Keratinocyte (primary cell): ENCODE measurements around the gene SQSTM1. TPM values are rescaled to one million over a fixed set of nuclear protein-coding genes. Genes with fewer than 3 reads are reported as not detected.

Experiments used
- DNase-seq: peaks from one replicate; pipeline ENCODE4 v3.0.0-alpha.2; 2011; ENCODE audit warnings: low read depth, missing footprints, low spot score
- FAIRE-seq: peaks from 2 replicates; lab custom pipeline; 2011; peaks lifted over from hg19 to GRCh38; lab: Jason Lieb, UNC
- H2AFZ ChIP-seq: 2 replicates; pipeline ENCODE4 v1.6.0; 2012; ENCODE audit warnings: low read length, control low read depth, inconsistent platforms; ENCODE audit not compliant: control insufficient read depth
- H3K27ac ChIP-seq: 2 replicates; pipeline ENCODE4 v1.5.1; 2011; ENCODE audit warnings: low read length; ENCODE audit not compliant: control insufficient read depth, insufficient read depth
- H3K27me3 ChIP-seq: 3 replicates; pipeline ENCODE4 v1.6.0; 2011; ENCODE audit warnings: low read length; ENCODE audit not compliant: control insufficient read depth, insufficient read depth; ENCODE audit errors: extremely low read depth
- H3K36me3 ChIP-seq, 2 experiments: 2 replicates in 1 of 2; 3 replicates in 1 of 2; pipeline ENCODE4 v1.5.1; 2011; ENCODE audit warnings: low read length in 2 of 2, mild to moderate bottlenecking in 1 of 2; ENCODE audit not compliant: control insufficient read depth in 2 of 2, insufficient read depth in 2 of 2; ENCODE audit errors: extremely low read depth in 1 of 2
- H3K4me1 ChIP-seq: 3 replicates; pipeline ENCODE4 v1.5.1; 2011; ENCODE audit warnings: low read length; ENCODE audit not compliant: control insufficient read depth, insufficient read depth; ENCODE audit errors: extremely low read depth
- H3K4me2 ChIP-seq: 3 replicates; pipeline ENCODE4 v1.6.0; 2011; ENCODE audit warnings: low read depth, low read length; ENCODE audit not compliant: control insufficient read depth, insufficient read depth; ENCODE audit errors: extremely low read depth
- H3K4me3 ChIP-seq, 3 experiments: fragments of 200-600 bp in 1 of 3; sonication (generic) in 1 of 3; 2 replicates in 2 of 3; 3 replicates in 1 of 3; pipeline ENCODE4 v1.5.1; 2011 to 2016; ENCODE audit warnings: low read length in 3 of 3, mild to moderate bottlenecking in 3 of 3, control low read depth in 2 of 3, inconsistent platforms in 1 of 3, low read depth in 1 of 3, mixed read lengths in 1 of 3, mixed run types in 1 of 3, moderate library complexity in 1 of 3; ENCODE audit not compliant: control insufficient read depth in 2 of 3, insufficient read depth in 2 of 3; ENCODE audit errors: extremely low read depth in 1 of 3
- H3K79me2 ChIP-seq: 2 replicates; pipeline ENCODE4 v1.6.0; 2012; ENCODE audit warnings: low read length; ENCODE audit not compliant: control insufficient read depth, insufficient read depth
- H3K9ac ChIP-seq: 3 replicates; pipeline ENCODE4 v1.6.0; 2011; ENCODE audit warnings: low read length; ENCODE audit not compliant: control insufficient read depth, insufficient read depth; ENCODE audit errors: extremely low read depth
- H3K9me1 ChIP-seq: 3 replicates; pipeline ENCODE4 v1.6.0; 2011; ENCODE audit warnings: low read length; ENCODE audit not compliant: control insufficient read depth, insufficient read depth; ENCODE audit errors: extremely low read depth
- H3K9me3 ChIP-seq: 2 replicates; pipeline ENCODE4 v1.5.1; 2012; ENCODE audit warnings: low read depth, low read length; ENCODE audit not compliant: control insufficient read depth
- H4K20me1 ChIP-seq: 3 replicates; pipeline ENCODE4 v1.6.0; 2011; ENCODE audit warnings: low read length; ENCODE audit not compliant: control insufficient read depth, insufficient read depth; ENCODE audit errors: extremely low read depth
- CTCF ChIP-seq, 3 experiments: IDR thresholded peaks in 1 of 3; conservative IDR thresholded peaks in 1 of 3; optimal IDR thresholded peaks in 1 of 3; 2 replicates in 2 of 3; 3 replicates in 1 of 3; pipeline versions ENCODE3 to v1.5.1; 2011; ENCODE audit warnings: low read length in 3 of 3, mild to moderate bottlenecking in 3 of 3, moderate library complexity in 2 of 3, control low read depth in 1 of 3, inconsistent platforms in 1 of 3; ENCODE audit not compliant: insufficient read depth in 2 of 3; ENCODE audit errors: extremely low read depth in 1 of 3
- EZH2 ChIP-seq: IDR thresholded peaks from one replicate; pipeline ENCODE4 v1.6.1; 2012; ENCODE audit warnings: inconsistent platforms, mild to moderate bottlenecking, low read length, moderate library complexity
- dilution Hi-C: fragments of 300-500 bp; cut with MboI; formaldehyde crosslinking; loops from one replicate; pipeline ENCODE4 v1.7.0; 2020; ENCODE audit warnings: low sequenced_read_pairs; ENCODE audit not compliant: extremely low pct_ligation_motif_present
- polyA plus RNA-seq, 5 experiments: library from polyadenylated mRNA; depleted of rRNA in 3 of 5; stranded (reverse) in 3 of 5; stranded (forward) in 1 of 5; unstranded in 1 of 5; fragments of >200 nt; gene quantifications; 1 replicate in 1 of 5; 2 replicates in 3 of 5; 3 replicates in 1 of 5; pipeline versions ENCODE4 v1.2.1 to v1.2.3, GENCODE V29; 2011 to 2012; ENCODE audit warnings: missing spikeins in 2 of 5, low read depth in 1 of 5, low replicate concordance in 1 of 5

The SQSTM1 gene
- polyA plus RNA-seq, 1 donor (not counting 4 experiments of a cell fraction or from before 2014, with no cell fraction given), result 75.7 TPM

- dilution Hi-C loops, result no loop called here
These were observed 28.7 kb upstream of the SQSTM1 start for GRCh38 chr5:179791881-179792611.

GRCh38 chr5:179792612-179793467, 27.9 kb upstream of the SQSTM1 start:
- no peak overlapping the region for H3K4me3 ChIP-seq
- no peak overlapping the region for H2AFZ ChIP-seq
- no peaks in the 10 kb centered on the region for H3K27me3 ChIP-seq
- FAIRE-seq (no peak), DNase-seq (no peak)
- H3K4me2 ChIP-seq, result no peak overlapping the region
- no peaks in the 10 kb centered on the region for H3K79me2 ChIP-seq
- H3K9me3 ChIP-seq, result no peaks in the 10 kb centered on the region
- H3K9ac ChIP-seq, result no peak overlapping the region
- no peak for TF ChIP-seq CTCF (optimal IDR thresholded peaks at IDR 0.05 in 1 of 3, IDR thresholded peaks at IDR 0.05 in 1 of 3, conservative IDR thresholded peaks at IDR 0.05 in 1 of 3; ENCODE audit: extremely low read depth in 1 of 3, insufficient read depth in 2 of 3, low read length in 3 of 3)
- TF ChIP-seq EZH2, result no peak
- no peaks in the 10 kb centered on the region for H3K9me1 ChIP-seq
- dilution Hi-C loops, result no loop called here
- H3K36me3 ChIP-seq, result peaks cover 2 to 6% of the 10 kb centered on the region in 2 experiments
- no peak overlapping the region for H3K27ac ChIP-seq
- H3K4me1 ChIP-seq, result peaks cover 22% of the 10 kb centered on the region
- no peaks in the 10 kb centered on the region for H4K20me1 ChIP-seq

More at GRCh38 chr5:179791881-179792611, 28.7 kb upstream of the SQSTM1 start:
- Histone ChIP-seq H3K79me2 (no peaks in the 10 kb centered on the region), H3K4me1 (peaks cover 22% of the 10 kb centered on the region), H3K27ac (no peak overlapping the region), H4K20me1 (no peaks in the 10 kb centered on the region), H3K9me1 (no peaks in the 10 kb centered on the region), H3K4me3 (no peak overlapping the region), H3K36me3 (peaks cover under 1 to 2% of the 10 kb centered on the region in 2 experiments), H2AFZ (no peak overlapping the region), H3K4me2 (no peak overlapping the region), H3K9me3 (no peaks in the 10 kb centered on the region), H3K9ac (no peak overlapping the region), H3K27me3 (no peaks in the 10 kb centered on the region)
- no peak for DNase-seq
- TF ChIP-seq CTCF (optimal IDR thresholded peaks at IDR 0.05 in 1 of 3, IDR thresholded peaks at IDR 0.05 in 1 of 3, conservative IDR thresholded peaks at IDR 0.05 in 1 of 3; ENCODE audit: extremely low read depth in 1 of 3, insufficient read depth in 2 of 3, low read length in 3 of 3), result no peak
- no peak for TF ChIP-seq EZH2
- FAIRE-seq, result no peak
